H9 (cell line): Measurements from ENCODE around the gene KIAA1210. TPM values are rescaled to one million over a fixed set of nuclear protein-coding genes. Genes with fewer than 3 reads are reported as not detected.

Experiments used
- DNase-seq: peaks from one replicate; pipeline ENCODE4 v3.0.0-alpha.2; 2017
- H2AFZ ChIP-seq: one replicate; pipeline ENCODE4 v1.6.1; 2013; ENCODE audit warnings: mild to moderate bottlenecking, low read length, control low read depth, moderate library complexity
- H2AK5ac ChIP-seq: 2 replicates; pipeline ENCODE4 v1.6.1; 2013; ENCODE audit warnings: low read length, control low read depth, mixed read lengths; ENCODE audit not compliant: insufficient read length
- H2BK120ac ChIP-seq: one replicate; pipeline ENCODE4 v1.6.1; 2013; ENCODE audit warnings: low read depth, mild to moderate bottlenecking, low read length, control low read depth, inconsistent platforms; ENCODE audit not compliant: poor library complexity, severe bottlenecking
- H2BK12ac ChIP-seq: 2 replicates; pipeline ENCODE4 v1.6.1; 2013; ENCODE audit warnings: low read length, control low read depth, mixed read lengths, low read depth; ENCODE audit not compliant: insufficient read length
- H2BK15ac ChIP-seq: 2 replicates; pipeline ENCODE4 v1.6.1; 2013; ENCODE audit warnings: low read depth, low read length, control low read depth
- H2BK20ac ChIP-seq: one replicate; pipeline ENCODE4 v1.6.1; 2013; ENCODE audit warnings: low read depth, mild to moderate bottlenecking, low read length, control low read depth, inconsistent platforms; ENCODE audit not compliant: poor library complexity, severe bottlenecking
- H2BK5ac ChIP-seq: 2 replicates; pipeline ENCODE4 v1.6.1; 2013; ENCODE audit warnings: low read length, control low read depth, mixed read lengths; ENCODE audit not compliant: insufficient read length
- H3K14ac ChIP-seq: 2 replicates; pipeline ENCODE4 v1.6.1; 2013; ENCODE audit warnings: low read length, control low read depth; ENCODE audit not compliant: insufficient read depth
- H3K18ac ChIP-seq: 2 replicates; pipeline ENCODE4 v1.6.1; 2013; ENCODE audit warnings: low read depth, mild to moderate bottlenecking, mixed read lengths, low read length, control low read depth; ENCODE audit not compliant: insufficient read length
- H3K23ac ChIP-seq: 2 replicates; pipeline ENCODE4 v1.6.1; 2013; ENCODE audit warnings: low read length, control low read depth, mixed read lengths, low read depth; ENCODE audit not compliant: insufficient read length
- H3K23me2 ChIP-seq: 2 replicates; pipeline ENCODE4 v1.6.1; 2013; ENCODE audit warnings: low read depth, mild to moderate bottlenecking, mixed read lengths, low read length, control low read depth; ENCODE audit not compliant: insufficient read length, poor library complexity, severe bottlenecking
- H3K27ac ChIP-seq: 2 replicates; pipeline ENCODE4 v1.5.1; 2013; ENCODE audit warnings: low read length, control low read depth, mixed read lengths, low read depth; ENCODE audit not compliant: insufficient read length
- H3K27me3 ChIP-seq: 2 replicates; pipeline ENCODE4 v1.6.1; 2013; ENCODE audit warnings: low read length, control low read depth, inconsistent platforms; ENCODE audit not compliant: insufficient read depth
- H3K4ac ChIP-seq: 2 replicates; pipeline ENCODE4 v1.6.1; 2013; ENCODE audit warnings: low read depth, mild to moderate bottlenecking, control low read depth, inconsistent platforms, low read length, moderate library complexity
- H3K4me1 ChIP-seq: 2 replicates; pipeline ENCODE4 v1.6.1; 2013; ENCODE audit warnings: low read length, control low read depth, inconsistent platforms; ENCODE audit not compliant: insufficient read depth
- H3K4me2 ChIP-seq: 2 replicates; pipeline ENCODE4 v1.6.1; 2013; ENCODE audit warnings: low read length, control low read depth, mixed read lengths; ENCODE audit not compliant: insufficient read length, insufficient read depth
- H3K56ac ChIP-seq: 2 replicates; pipeline ENCODE4 v1.6.1; 2013; ENCODE audit warnings: low read depth, mild to moderate bottlenecking, mixed read lengths, low read length, control low read depth; ENCODE audit not compliant: insufficient read length
- H3K79me1 ChIP-seq: 2 replicates; pipeline ENCODE4 v1.6.1; 2013; ENCODE audit warnings: low read depth, mild to moderate bottlenecking, moderate library complexity, low read length, control low read depth, inconsistent platforms; ENCODE audit not compliant: insufficient read depth, poor library complexity, severe bottlenecking
- H3K79me2 ChIP-seq: 2 replicates; pipeline ENCODE4 v1.6.1; 2013; ENCODE audit warnings: low read length, control low read depth, inconsistent platforms; ENCODE audit not compliant: insufficient read depth
- H3K9ac ChIP-seq: 2 replicates; pipeline ENCODE4 v1.6.1; 2013; ENCODE audit warnings: low read length, control low read depth, mixed read lengths; ENCODE audit not compliant: insufficient read length; ENCODE audit errors: extremely low read depth
- H3K9me3 ChIP-seq: one replicate; pipeline ENCODE4 v1.6.1; 2013; ENCODE audit warnings: low read depth, low read length, inconsistent platforms; ENCODE audit not compliant: control insufficient read depth
- H3T11ph ChIP-seq: one replicate; pipeline ENCODE4 v1.6.1; 2013; ENCODE audit warnings: mild to moderate bottlenecking, low read length, control low read depth, inconsistent platforms
- H4K20me1 ChIP-seq: one replicate; pipeline ENCODE4 v1.6.1; 2013; ENCODE audit not compliant: control insufficient read depth, insufficient read length, insufficient read depth
- H4K5ac ChIP-seq: 2 replicates; pipeline ENCODE4 v1.6.1; 2013; ENCODE audit warnings: low read depth, mild to moderate bottlenecking, mixed read lengths, low read length, control low read depth; ENCODE audit not compliant: insufficient read length
- H4K8ac ChIP-seq: replicated peaks from 2 replicates; pipeline ENCODE4 v1.6.1; 2013; ENCODE audit warnings: low read length, control low read depth, mixed read lengths, low read depth; ENCODE audit not compliant: insufficient read length
- H4K91ac ChIP-seq: 2 replicates; pipeline ENCODE4 v1.6.1; 2013; ENCODE audit warnings: low read depth, mild to moderate bottlenecking, moderate library complexity, mixed read lengths, low read length, control low read depth; ENCODE audit not compliant: insufficient read length
- H3K27ac Mint-ChIP-seq, 3 experiments: 2 replicates in 2 of 3; 3 replicates in 1 of 3; pipeline ENCODE4 v1.8.0; 2020 to 2021; ENCODE audit warnings: mixed read lengths in 3 of 3, mild to moderate bottlenecking in 1 of 3, moderate library complexity in 1 of 3
- H3K27me3 Mint-ChIP-seq: 2 replicates; pipeline ENCODE4 v1.8.0; 2021; ENCODE audit warnings: low read depth, mild to moderate bottlenecking, moderate library complexity, mixed read lengths
- H3K36me3 Mint-ChIP-seq, 3 experiments: 2 replicates in 2 of 3; 3 replicates in 1 of 3; pipeline ENCODE4 v1.8.0; 2020 to 2021; ENCODE audit warnings: low read depth in 3 of 3, mixed read lengths in 3 of 3; ENCODE audit not compliant: insufficient read depth in 1 of 3
- H3K4me1 Mint-ChIP-seq, 2 experiments: 2 replicates each; pipeline ENCODE4 v1.8.0; 2020; ENCODE audit warnings: mixed read lengths in 2 of 2
- H3K4me3 Mint-ChIP-seq, 2 experiments: 2 replicates in 1 of 2; 3 replicates in 1 of 2; pipeline ENCODE4 v1.8.0; 2020 to 2021; ENCODE audit warnings: mild to moderate bottlenecking in 2 of 2, mixed read lengths in 2 of 2, moderate library complexity in 1 of 2
- H3K9me3 Mint-ChIP-seq, 2 experiments: 2 replicates in 1 of 2; 3 replicates in 1 of 2; pipeline ENCODE4 v1.8.0; 2020; ENCODE audit warnings: mild to moderate bottlenecking in 2 of 2, mixed read lengths in 2 of 2, moderate library complexity in 1 of 2
- CTCF ChIP-seq: fragments of 200-600 bp; sonication (generic); conservative IDR thresholded peaks from 3 replicates; pipeline ENCODE4 v1.8.0; 2021; ENCODE audit warnings: antibody characterized with exemption, mild to moderate bottlenecking
- WGBS: extraction: QIAGEN DNeasy Blood & Tissue Kit; methylation state at CpG from one replicate; pipeline ENCODE4 v1.1.7; 2013; ENCODE audit warnings: missing lambda C conversion rate, low lambda C conversion rate, mixed read lengths; ENCODE audit not compliant: insufficient read length; ENCODE audit errors: extremely low coverage; 5-methylcytosine and 5-hydroxymethylcytosine counted together
- total RNA-seq: library from RNA; stranded (reverse); gene quantifications from 2 replicates; pipeline ENCODE4 v1.2.1, GENCODE V29; 2021

The KIAA1210 gene
- total RNA-seq, 1 experiment from 2014 or later = not detected

GRCh38 chrX:119084766-119085165, 42.8 kb downstream of the KIAA1210 start:
- Histone ChIP-seq H3K14ac (no peak overlapping the region), H3K27ac (no peak overlapping the region), H3K9ac (no peak overlapping the region), H3K4ac (no peak overlapping the region), H3K79me1 (no peaks in the 10 kb centered on the region), H3K4me2 (no peak overlapping the region), H4K20me1 (no peaks in the 10 kb centered on the region), H4K5ac (no peak overlapping the region), H3K4me1 (no peaks in the 10 kb centered on the region), H3T11ph (no peak overlapping the region), H4K91ac (no peak overlapping the region), H3K18ac (no peak overlapping the region), H2AFZ (no peak overlapping the region), H4K8ac (no peak overlapping the region), H3K23me2 (no peaks in the 10 kb centered on the region), H2BK15ac (no peak overlapping the region), H2BK5ac (no peak overlapping the region), H2AK5ac (no peak overlapping the region), H2BK12ac (no peak overlapping the region), H2BK20ac (no peak overlapping the region), H3K27me3 (no peaks in the 10 kb centered on the region), H3K9me3 (peaks cover 62% of the 10 kb centered on the region), H3K56ac (no peak overlapping the region), H3K79me2 (no peaks in the 10 kb centered on the region), H3K23ac (no peak overlapping the region), H2BK120ac (no peak overlapping the region)
- Mint-ChIP-seq H3K36me3 (peaks cover 0 to 1% (median 0%) of the 10 kb centered on the region in 3 experiments; a peak in 2 of 7 replicates), H3K27me3 (peaks cover 23% of the 10 kb centered on the region), H3K4me1 (0 out of 4 replicates have a peak, but pooled peaks cover 0 to 3% of the 10 kb centered on the region in 2 experiments), H3K9me3 (peaks cover 42 to 45% of the 10 kb centered on the region in 2 experiments), H3K27ac (no peak overlapping the region), H3K4me3 (no peak overlapping the region)
- DNase-seq = no peak
- TF ChIP-seq CTCF = no peak
- WGBS = no CpG with 5 or more reads among the region's 3 CpGs
